HEK293T (cell line): ENCODE results near the gene CDH20.

Source experiments
- BHLHE40 ChIP-seq: fragments of 450-650 bp; IDR thresholded peaks from 2 replicates; pipeline ENCODE4 v1.6.1; 2016; ENCODE audit warnings: mild to moderate bottlenecking, moderate library complexity, borderline replicate concordance
- ELF4 ChIP-seq: fragments of 450-650 bp; IDR thresholded peaks from 2 replicates; pipeline ENCODE4 v1.6.1; 2017; ENCODE audit warnings: antibody characterized with exemption
- FOXA1 ChIP-seq: fragments of 450-650 bp; IDR thresholded peaks from 2 replicates; pipeline ENCODE4 v1.6.1; 2016; ENCODE audit warnings: mild to moderate bottlenecking
- FOXM1 ChIP-seq: fragments of 450-650 bp; IDR thresholded peaks from 2 replicates; pipeline ENCODE4 v1.6.1; 2017; ENCODE audit warnings: mild to moderate bottlenecking, borderline replicate concordance
- HDGF ChIP-seq: fragments of 450-650 bp; IDR thresholded peaks from 2 replicates; pipeline ENCODE4 v1.6.1; 2017; ENCODE audit warnings: antibody characterized with exemption, borderline replicate concordance
- L3MBTL2 ChIP-seq: fragments of 450-650 bp; conservative IDR thresholded peaks from 2 replicates; pipeline ENCODE4 v1.6.1; 2016; ENCODE audit warnings: mild to moderate bottlenecking
- LEF1 ChIP-seq: fragments of 450-650 bp; IDR thresholded peaks from 2 replicates; pipeline ENCODE4 v1.6.1; 2017; ENCODE audit warnings: mild to moderate bottlenecking, borderline replicate concordance
- NFRKB ChIP-seq: fragments of 450-650 bp; IDR thresholded peaks from 2 replicates; pipeline ENCODE4 v1.6.1; 2016; ENCODE audit warnings: mild to moderate bottlenecking, moderate library complexity
- PKNOX1 ChIP-seq: fragments of 450-650 bp; IDR thresholded peaks from 2 replicates; pipeline ENCODE4 v1.6.1; 2016
- SP1 ChIP-seq: fragments of 450-650 bp; IDR thresholded peaks from 2 replicates; pipeline ENCODE4 v1.6.1; 2017
- SUZ12 ChIP-seq: fragments of 450-650 bp; IDR thresholded peaks from 2 replicates; pipeline ENCODE4 v1.6.1; 2016; ENCODE audit warnings: mild to moderate bottlenecking
- TARDBP ChIP-seq: fragments of 450-650 bp; IDR thresholded peaks from 2 replicates; pipeline ENCODE4 v1.6.1; 2016
- ZNF384 ChIP-seq: fragments of 450-650 bp; IDR thresholded peaks from 2 replicates; pipeline ENCODE4 v1.6.1; 2016

GRCh38 chr18:61426492-61427053 lies 93.3 kb downstream of the CDH20 start:
- TF ChIP-seq BHLHE40 = no peak
- TF ChIP-seq ZNF384 = no peak
- TF ChIP-seq PKNOX1 = no peak
- TF ChIP-seq HDGF = no peak
- no peak for TF ChIP-seq SP1
- TF ChIP-seq FOXM1 = no peak
- no peak for TF ChIP-seq ELF4
- no peak for TF ChIP-seq NFRKB
- TF ChIP-seq SUZ12 = no peak
- TF ChIP-seq FOXA1 = no peak
- no peak for TF ChIP-seq L3MBTL2
- TF ChIP-seq TARDBP = no peak
- TF ChIP-seq LEF1 = no peak
